GM12878 (cell line): ENCODE results near the gene ZKSCAN8. TPM values are rescaled to one million over a fixed set of nuclear protein-coding genes. Genes with fewer than 3 reads are reported as not detected.

ENCODE experiments used
- ATAC-seq: fragments of 200-7000 bp; cut with Tn5 transposase; 3 replicates; pipeline ENCODE4 v1.9.1; 2020; ENCODE audit warnings: mild to moderate bottlenecking, moderate library complexity
- BruUV-seq: library from RNA; stranded (reverse); fragments of 400-500 nt; replicated peaks from 2 replicates; lab custom pipeline; 2021; lab: Mats Ljungman, UMichigan
- CTCF ChIA-PET: fragments of 300-600 bp; sonication (Branson Sonifier 250); formaldehyde crosslinking; extraction: SDS; loops from one replicate; lab custom pipeline; 2021; ENCODE audit warnings: inconsistent platforms; lab: Yijun Ruan, JAX
- POLR2A ChIA-PET: fragments of 350-600 bp; formaldehyde crosslinking; extraction: SDS; loops from one replicate; lab custom pipeline; 2021; ENCODE audit warnings: inconsistent platforms; lab: Charles Lee
- RAD21 ChIA-PET: fragments of 300-600 bp; sonication (Branson Sonifier 250); formaldehyde crosslinking; loops from one replicate; lab custom pipeline; 2023; ENCODE audit warnings: antibody characterized with exemption; ENCODE audit not compliant: unreplicated experiment; lab: Charles Lee
- SMC1A ChIA-PET: fragments of 300-600 bp; sonication (Branson Sonifier 250); formaldehyde crosslinking; loops from one replicate; lab custom pipeline; 2023; ENCODE audit not compliant: unreplicated experiment, uncharacterized antibody; lab: Charles Lee
- DNase-seq: peaks from one replicate; pipeline ENCODE4 v3.0.0-alpha.2; 2011; ENCODE audit warnings: low read depth, low spot score
- FAIRE-seq: peaks from 3 replicates; lab custom pipeline; 2011; peaks lifted over from hg19 to GRCh38; lab: Jason Lieb, UNC
- H2AFZ ChIP-seq: 2 replicates; pipeline ENCODE4 v1.6.0; 2011; ENCODE audit warnings: low read depth, low read length, control low read depth; ENCODE audit not compliant: control insufficient read depth
- H3K27ac ChIP-seq: 2 replicates; pipeline ENCODE4 v1.5.1; 2011; ENCODE audit warnings: control low read depth; ENCODE audit not compliant: control insufficient read depth, insufficient read depth
- H3K27me3 ChIP-seq, 2 experiments: replicated peaks in 1 of 2; 2 replicates each; pipeline versions ENCODE4 v1.6.0 to v1.6.1; 2011; ENCODE audit warnings: low read length in 1 of 2; ENCODE audit not compliant: control insufficient read depth in 2 of 2, insufficient read depth in 2 of 2
- H3K36me3 ChIP-seq, 2 experiments: 2 replicates each; pipeline ENCODE4 v1.5.1; 2011; ENCODE audit warnings: low read length in 1 of 2; ENCODE audit not compliant: control insufficient read depth in 2 of 2, insufficient read depth in 2 of 2
- H3K4me1 ChIP-seq: 2 replicates; pipeline ENCODE4 v1.6.1; 2011; ENCODE audit warnings: mild to moderate bottlenecking, low read length, moderate library complexity, mixed read lengths; ENCODE audit not compliant: control insufficient read depth, insufficient read depth
- H3K4me2 ChIP-seq: 2 replicates; pipeline ENCODE4 v1.6.0; 2011; ENCODE audit warnings: control low read depth; ENCODE audit not compliant: control insufficient read depth, insufficient read depth
- H3K4me3 ChIP-seq: fragments of 200-600 bp; sonication (generic); 2 replicates; pipeline ENCODE4 v1.5.1; 2016
- H3K79me2 ChIP-seq: 2 replicates; pipeline ENCODE4 v1.6.0; 2011; ENCODE audit warnings: low read length; ENCODE audit not compliant: control insufficient read depth, insufficient read depth
- H3K9ac ChIP-seq: 2 replicates; pipeline ENCODE4 v1.8.0; 2011; ENCODE audit warnings: low read length, control low read depth, mixed read lengths; ENCODE audit not compliant: control insufficient read depth, insufficient read depth
- H3K9me3 ChIP-seq: replicated peaks from 3 replicates; pipeline ENCODE4 v1.5.1; 2011; ENCODE audit warnings: mild to moderate bottlenecking, low read length; ENCODE audit not compliant: control insufficient read depth, insufficient read depth
- H4K20me1 ChIP-seq: 2 replicates; pipeline ENCODE4 v1.6.0; 2011; ENCODE audit not compliant: control insufficient read depth, insufficient read depth
- ATF7 ChIP-seq: fragments of 450-650 bp; IDR thresholded peaks from 2 replicates; pipeline ENCODE4 v1.6.1; 2016; ENCODE audit warnings: low read depth, mild to moderate bottlenecking
- CHD4 ChIP-seq: fragments of 200-600 bp; sonication (generic); IDR thresholded peaks from 2 replicates; pipeline ENCODE4 v1.6.1; 2016; ENCODE audit warnings: mild to moderate bottlenecking
- FOS ChIP-seq: IDR thresholded peaks from 3 replicates; pipeline ENCODE4 v1.6.1; 2011; ENCODE audit warnings: borderline replicate concordance; ENCODE audit not compliant: insufficient read length; ENCODE audit errors: extremely low read depth
- IKZF1 ChIP-seq: fragments of 450-650 bp; conservative IDR thresholded peaks from 2 replicates; pipeline ENCODE4 v1.6.1; 2017; ENCODE audit warnings: antibody characterized with exemption, mild to moderate bottlenecking
- KLF5 ChIP-seq: fragments of 450-650 bp; IDR thresholded peaks from 2 replicates; pipeline ENCODE4 v1.6.1; 2014; ENCODE audit warnings: mild to moderate bottlenecking; ENCODE audit not compliant: partially characterized antibody
- MTA2 ChIP-seq: fragments of 450-650 bp; IDR thresholded peaks from 2 replicates; pipeline ENCODE4 v1.6.1; 2016; ENCODE audit warnings: low read depth, mild to moderate bottlenecking, moderate library complexity
- NFYA ChIP-seq: IDR thresholded peaks from 2 replicates; pipeline ENCODE4 v1.6.1; 2011; ENCODE audit warnings: low read depth, mild to moderate bottlenecking, low read length, improper control_type of control experiment, borderline replicate concordance
- RB1 ChIP-seq: fragments of 450-650 bp; formaldehyde crosslinking; IDR thresholded peaks from 2 replicates; pipeline ENCODE4 v1.6.1; 2017; ENCODE audit warnings: mild to moderate bottlenecking, borderline replicate concordance
- RCOR1 ChIP-seq: conservative IDR thresholded peaks from 2 replicates; pipeline ENCODE4 v1.6.1; 2012; ENCODE audit warnings: low read depth, low read length, improper control_type of control experiment
- SREBF1 ChIP-seq: IDR thresholded peaks from 2 replicates; pipeline ENCODE4 v1.6.1; 2012; ENCODE audit warnings: mild to moderate bottlenecking, low read length
- SRF ChIP-seq, 2 experiments: IDR thresholded peaks; 2 replicates each; pipeline ENCODE4 v1.6.1; 2011; ENCODE audit warnings: low read depth in 2 of 2, low read length in 2 of 2, mild to moderate bottlenecking in 1 of 2, moderate library complexity in 1 of 2
- WGBS: methylation state at CpG from one replicate; pipeline ENCODE4 v1.1.6; 2016; ENCODE audit warnings: low lambda C conversion rate; ENCODE audit not compliant: insufficient replicate concordance, insufficient coverage; ENCODE audit errors: missing lambda C conversion rate; 5-methylcytosine and 5-hydroxymethylcytosine counted together
- in situ Hi-C: fragments of 300-500 bp; cut with MboI; formaldehyde crosslinking; loops from 9 replicates; pipeline ENCODE4 v1.14.3; 2018; ENCODE audit warnings: mixed read lengths
- intact Hi-C: fragments of 100-400 bp; cut with micrococcal nuclease; formaldehyde crosslinking; loops from one replicate; pipeline ENCODE4 v1.14.2; 2022; ENCODE audit not compliant: unreplicated experiment
- polyA plus RNA-seq, 11 experiments: library from polyadenylated mRNA; depleted of rRNA in 4 of 11; unstranded in 6 of 11; stranded (reverse) in 5 of 11; fragments of >200 nt; fragmentation: Nextera tagmentation in 4 of 11; fragmentation: Illumina TruSeq in 1 of 11; extraction: Ambion mirVana in 4 of 11; extraction: Trizol in 1 of 11; gene quantifications; 1 replicate in 1 of 11; 2 replicates in 10 of 11; pipeline versions ENCODE4 v1.2.1 to v1.2.3, GENCODE V29; 2011 to 2016; ENCODE audit warnings: inconsistent platforms in 2 of 11, missing spikeins in 2 of 11, low read depth in 1 of 11
- total RNA-seq, 4 experiments: library from RNA; depleted of rRNA in 3 of 4; stranded (reverse); fragments of >200 nt in 3 of 4; fragmentation: Illumina TruSeq in 1 of 4; extraction: Trizol in 1 of 4; gene quantifications; 2 replicates each; pipeline versions ENCODE4 v1.2.1 to v1.2.3, GENCODE V29; 2013 to 2021
- TF ChIP-seq, protein P1 (sequence below): fragments of 450-650 bp; IDR thresholded peaks from 2 replicates; pipeline ENCODE4 v1.6.1; 2017; ENCODE audit warnings: mild to moderate bottlenecking, moderate library complexity
- TF ChIP-seq, protein P2 (sequence below): IDR thresholded peaks from 2 replicates; pipeline ENCODE4 v1.6.1; 2011; ENCODE audit warnings: borderline replicate concordance, low read depth, mild to moderate bottlenecking, moderate library complexity, low read length; ENCODE audit not compliant: insufficient read depth, poor library complexity, severe bottlenecking
- TF ChIP-seq, protein P3 (sequence below): IDR thresholded peaks from 2 replicates; pipeline ENCODE4 v1.6.1; 2011; ENCODE audit warnings: borderline replicate concordance, low read depth, mild to moderate bottlenecking, moderate library complexity, mixed read lengths, low read length; ENCODE audit not compliant: insufficient read depth; ENCODE audit errors: extremely low read length
- TF ChIP-seq, protein P4 (sequence below): fragments of 450-650 bp; IDR thresholded peaks from 2 replicates; pipeline ENCODE4 v1.6.1; 2016; ENCODE audit warnings: mild to moderate bottlenecking

Gene ZKSCAN8
- total and polyA plus RNA-seq, 10 of the 15 experiments (the other 5 are each of a cell fraction or from before 2014, with no cell fraction given) = 1.0 to 17.9 (median 8.7) TPM

DNA sequence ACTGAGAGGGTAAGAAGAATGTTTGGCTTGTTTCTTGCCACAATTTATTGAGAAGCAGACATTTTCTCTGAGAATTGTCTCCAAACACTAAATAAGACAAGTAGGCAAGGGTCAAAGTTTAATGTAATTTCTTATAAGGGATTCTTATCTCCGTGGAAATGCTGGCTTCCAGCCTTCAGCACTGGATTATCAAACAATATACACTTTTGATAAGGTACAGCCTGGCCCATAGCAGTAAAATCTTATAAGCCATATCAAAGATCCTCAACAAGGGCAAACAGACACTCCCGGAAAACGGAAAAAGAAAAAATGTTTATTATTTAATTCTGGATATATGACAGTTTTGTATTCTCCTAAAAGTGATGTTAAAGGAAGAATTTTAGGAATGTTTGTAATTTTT is 64.8 kb downstream of the ZKSCAN8 start (continued):
- TF ChIP-seq, protein P1, sequence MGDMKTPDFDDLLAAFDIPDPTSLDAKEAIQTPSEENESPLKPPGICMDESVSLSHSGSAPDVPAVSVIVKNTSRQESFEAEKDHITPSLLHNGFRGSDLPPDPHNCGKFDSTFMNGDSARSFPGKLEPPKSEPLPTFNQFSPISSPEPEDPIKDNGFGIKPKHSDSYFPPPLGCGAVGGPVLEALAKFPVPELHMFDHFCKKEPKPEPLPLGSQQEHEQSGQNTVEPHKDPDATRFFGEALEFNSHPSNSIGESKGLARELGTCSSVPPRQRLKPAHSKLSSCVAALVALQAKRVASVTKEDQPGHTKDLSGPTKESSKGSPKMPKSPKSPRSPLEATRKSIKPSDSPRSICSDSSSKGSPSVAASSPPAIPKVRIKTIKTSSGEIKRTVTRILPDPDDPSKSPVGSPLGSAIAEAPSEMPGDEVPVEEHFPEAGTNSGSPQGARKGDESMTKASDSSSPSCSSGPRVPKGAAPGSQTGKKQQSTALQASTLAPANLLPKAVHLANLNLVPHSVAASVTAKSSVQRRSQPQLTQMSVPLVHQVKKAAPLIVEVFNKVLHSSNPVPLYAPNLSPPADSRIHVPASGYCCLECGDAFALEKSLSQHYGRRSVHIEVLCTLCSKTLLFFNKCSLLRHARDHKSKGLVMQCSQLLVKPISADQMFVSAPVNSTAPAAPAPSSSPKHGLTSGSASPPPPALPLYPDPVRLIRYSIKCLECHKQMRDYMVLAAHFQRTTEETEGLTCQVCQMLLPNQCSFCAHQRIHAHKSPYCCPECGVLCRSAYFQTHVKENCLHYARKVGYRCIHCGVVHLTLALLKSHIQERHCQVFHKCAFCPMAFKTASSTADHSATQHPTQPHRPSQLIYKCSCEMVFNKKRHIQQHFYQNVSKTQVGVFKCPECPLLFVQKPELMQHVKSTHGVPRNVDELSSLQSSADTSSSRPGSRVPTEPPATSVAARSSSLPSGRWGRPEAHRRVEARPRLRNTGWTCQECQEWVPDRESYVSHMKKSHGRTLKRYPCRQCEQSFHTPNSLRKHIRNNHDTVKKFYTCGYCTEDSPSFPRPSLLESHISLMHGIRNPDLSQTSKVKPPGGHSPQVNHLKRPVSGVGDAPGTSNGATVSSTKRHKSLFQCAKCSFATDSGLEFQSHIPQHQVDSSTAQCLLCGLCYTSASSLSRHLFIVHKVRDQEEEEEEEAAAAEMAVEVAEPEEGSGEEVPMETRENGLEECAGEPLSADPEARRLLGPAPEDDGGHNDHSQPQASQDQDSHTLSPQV = no peak
- TF ChIP-seq, protein P2, sequence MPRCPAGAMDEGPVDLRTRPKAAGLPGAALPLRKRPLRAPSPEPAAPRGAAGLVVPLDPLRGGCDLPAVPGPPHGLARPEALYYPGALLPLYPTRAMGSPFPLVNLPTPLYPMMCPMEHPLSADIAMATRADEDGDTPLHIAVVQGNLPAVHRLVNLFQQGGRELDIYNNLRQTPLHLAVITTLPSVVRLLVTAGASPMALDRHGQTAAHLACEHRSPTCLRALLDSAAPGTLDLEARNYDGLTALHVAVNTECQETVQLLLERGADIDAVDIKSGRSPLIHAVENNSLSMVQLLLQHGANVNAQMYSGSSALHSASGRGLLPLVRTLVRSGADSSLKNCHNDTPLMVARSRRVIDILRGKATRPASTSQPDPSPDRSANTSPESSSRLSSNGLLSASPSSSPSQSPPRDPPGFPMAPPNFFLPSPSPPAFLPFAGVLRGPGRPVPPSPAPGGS = no peak

DNA sequence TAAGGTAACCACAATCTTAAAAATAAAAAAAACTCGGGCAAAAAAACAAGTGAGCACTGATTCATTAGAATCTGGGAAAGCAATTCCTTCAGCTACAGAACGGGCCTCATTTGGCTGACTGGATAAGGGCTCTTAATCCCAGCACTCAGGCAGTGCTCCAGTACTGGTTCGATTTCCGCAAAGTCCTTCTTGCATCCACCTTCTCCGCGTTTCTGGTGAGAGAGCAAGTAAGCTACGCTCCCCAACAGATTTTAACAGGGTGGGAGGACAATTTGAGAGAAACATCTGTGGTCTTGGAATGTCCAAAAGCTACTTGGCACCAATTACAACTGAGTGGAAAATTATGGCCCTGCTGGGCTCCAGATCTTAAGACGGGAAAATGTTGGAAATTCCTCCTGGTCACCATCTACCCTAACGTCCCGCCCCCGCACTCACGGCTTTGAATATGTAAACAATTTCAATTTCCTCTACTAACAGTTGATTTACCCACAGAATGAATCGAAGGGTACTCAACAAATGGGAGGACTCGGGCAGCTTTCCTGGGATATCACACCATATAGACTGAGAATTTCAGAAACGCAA is 65.3 kb downstream of the ZKSCAN8 start:
- peak overlapping the region; percentile 59 for H3K4me3 ChIP-seq
- no TSS peak for BruUV-seq
- H3K27ac ChIP-seq = no peak overlapping the region
- H3K27me3 ChIP-seq = peaks cover 0 to 11% of the 10 kb centered on the region in 2 experiments
- no peak for ATAC-seq
- H3K9me3 ChIP-seq = peaks cover 4% of the 10 kb centered on the region; the same call in 2 of the 3 replicates
- no peak for DNase-seq
- H2AFZ ChIP-seq = peak overlapping the region; percentile 81
- H4K20me1 ChIP-seq = no peaks in the 10 kb centered on the region
- ChIA-PET POLR2A (no interaction called here), SMC1A (interaction anchor here (1.0 kb wide), 1 partner anchor 13 kb away, joined by 3 read pairs; no protein-coding TSS in a partner anchor), RAD21 (no interaction called here), CTCF (no interaction called here)
- FAIRE-seq = no peak
- peak overlapping the region; percentile 18 for H3K9ac ChIP-seq
- H3K4me2 ChIP-seq = peak overlapping the region; percentile 90
- H3K36me3 ChIP-seq = no peaks in the 10 kb centered on the region
- WGBS = 39% methylated on average over 15 of the region's 15 CpGs
- in situ Hi-C loops (no loop called here), intact Hi-C loops (no loop called here)
- H3K79me2 ChIP-seq = no peaks in the 10 kb centered on the region
- H3K4me1 ChIP-seq = peaks cover 11% of the 10 kb centered on the region
- TF ChIP-seq ATF7 (no peak), KLF5 (no peak), RB1 (no peak), FOS (no peak), CHD4 (no peak), SRF (IDR thresholded peaks at IDR 0.05; ENCODE audit: low read depth in 2 of 2, low read length in 2 of 2) (no peak), MTA2 (no peak), RCOR1 (no peak), NFYA (no peak), IKZF1 (no peak), SREBF1 (no peak)
- TF ChIP-seq, protein P3, sequence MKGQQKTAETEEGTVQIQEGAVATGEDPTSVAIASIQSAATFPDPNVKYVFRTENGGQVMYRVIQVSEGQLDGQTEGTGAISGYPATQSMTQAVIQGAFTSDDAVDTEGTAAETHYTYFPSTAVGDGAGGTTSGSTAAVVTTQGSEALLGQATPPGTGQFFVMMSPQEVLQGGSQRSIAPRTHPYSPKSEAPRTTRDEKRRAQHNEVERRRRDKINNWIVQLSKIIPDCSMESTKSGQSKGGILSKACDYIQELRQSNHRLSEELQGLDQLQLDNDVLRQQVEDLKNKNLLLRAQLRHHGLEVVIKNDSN = no peak
- TF ChIP-seq, protein P4, sequence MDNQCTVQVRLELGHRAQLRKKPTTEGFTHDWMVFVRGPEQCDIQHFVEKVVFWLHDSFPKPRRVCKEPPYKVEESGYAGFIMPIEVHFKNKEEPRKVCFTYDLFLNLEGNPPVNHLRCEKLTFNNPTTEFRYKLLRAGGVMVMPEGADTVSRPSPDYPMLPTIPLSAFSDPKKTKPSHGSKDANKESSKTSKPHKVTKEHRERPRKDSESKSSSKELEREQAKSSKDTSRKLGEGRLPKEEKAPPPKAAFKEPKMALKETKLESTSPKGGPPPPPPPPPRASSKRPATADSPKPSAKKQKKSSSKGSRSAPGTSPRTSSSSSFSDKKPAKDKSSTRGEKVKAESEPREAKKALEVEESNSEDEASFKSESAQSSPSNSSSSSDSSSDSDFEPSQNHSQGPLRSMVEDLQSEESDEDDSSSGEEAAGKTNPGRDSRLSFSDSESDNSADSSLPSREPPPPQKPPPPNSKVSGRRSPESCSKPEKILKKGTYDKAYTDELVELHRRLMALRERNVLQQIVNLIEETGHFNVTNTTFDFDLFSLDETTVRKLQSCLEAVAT = no peak
